ENCODE results near the gene FLOT1.

FLOT1 gene

GRCh38 chr6:30691208-30691847, 51.2 kb downstream of the FLOT1 start:
- no peak for DNase-seq

- peak; percentile 93 for DNase-seq
These were observed 51.9 kb downstream of the FLOT1 start, which contains the start of gene NRM for GRCh38 chr6:30690403-30691207. TSS of gene NRM (minus strand) at chr6:30690984. CDS start at chr6:30690974, 10 bp downstream.

GRCh38 chr6:30689985-30690384, 52.5 kb downstream of the FLOT1 start:
- DNase-seq = no peak

- DNase-seq = no peak
These were observed 53.2 kb downstream of the FLOT1 start for GRCh38 chr6:30689022-30689865.

GRCh38 chr6:30688569-30688968, 53.9 kb downstream of the FLOT1 start:
- no peak for DNase-seq

GRCh38 chr6:30687659-30688431, 54.6 kb downstream of the FLOT1 start:
- no peak for DNase-seq

- peak; percentile 96 for DNase-seq
These were observed 55.4 kb downstream of the FLOT1 start for GRCh38 chr6:30686908-30687658.

- peak; percentile 88 for DNase-seq
These were observed 56.2 kb downstream of the FLOT1 start, which contains the start of gene PPP1R18 for GRCh38 chr6:30686009-30686907. TSS of gene PPP1R18 (minus strand) at chr6:30686645. CDS start at chr6:30686018, 627 bp downstream.

- no peak for DNase-seq
These were observed 57.1 kb downstream of the FLOT1 start for GRCh38 chr6:30685157-30686008.

- no peak for DNase-seq
These were observed 57.9 kb downstream of the FLOT1 start for GRCh38 chr6:30684386-30685156.

- DNase-seq = no peak
These were observed 58.5 kb downstream of the FLOT1 start for GRCh38 chr6:30683980-30684338.

- DNase-seq = no peak
These were observed 59.1 kb downstream of the FLOT1 start for GRCh38 chr6:30683183-30683979.

- peak; percentile 72 for DNase-seq
These were observed 60.1 kb downstream of the FLOT1 start for GRCh38 chr6:30682143-30683117.

GRCh38 chr6:30681766-30682142, 60.7 kb downstream of the FLOT1 start:
- DNase-seq = no peak

GRCh38 chr6:30679765-30680535, 62.5 kb downstream of the FLOT1 start:
- DNase-seq = no peak
